H1 (cell line): ENCODE data around the gene ACSL3. TPM values are rescaled to one million over a fixed set of nuclear protein-coding genes. Genes with fewer than 3 reads are reported as not detected.
A peak's percentile ranks its signal among the peaks of the same experiment; 100 is the strongest.

Source experiments
- CTCF ChIA-PET: fragments of 300-600 bp; sonication (Branson Sonifier 250); formaldehyde crosslinking; loops from one replicate; lab custom pipeline; 2021; ENCODE audit not compliant: partially characterized antibody; lab: Charles Lee
- POLR2A ChIA-PET: fragments of 300-600 bp; sonication (Branson Sonifier 250); formaldehyde crosslinking; loops from one replicate; lab custom pipeline; 2021; ENCODE audit warnings: inconsistent platforms; ENCODE audit not compliant: partially characterized antibody; lab: Charles Lee
- DNase-seq, 2 experiments: peaks; one replicate each; pipeline versions ENCODE4 v3.0.0 to v3.0.0-alpha.2; 2010 to 2022; ENCODE audit warnings: low spot score in 2 of 2, low read depth in 1 of 2, mixed read lengths in 1 of 2
- FAIRE-seq: peaks from 2 replicates; lab custom pipeline; 2011; peaks lifted over from hg19 to GRCh38; lab: Jason Lieb, UNC
- H2AFZ ChIP-seq: 2 replicates; pipeline ENCODE4 v1.8.1; 2012; ENCODE audit warnings: low read length, inconsistent platforms
- H2AK5ac ChIP-seq: 2 replicates; pipeline ENCODE4 v1.6.1; 2013; ENCODE audit warnings: low read depth, low read length
- H2BK120ac ChIP-seq: replicated peaks from 2 replicates; pipeline ENCODE3; 2013; ENCODE audit warnings: low read depth, low read length, inconsistent platforms
- H2BK12ac ChIP-seq: 2 replicates; pipeline ENCODE4 v1.6.1; 2013; ENCODE audit warnings: low read depth, low read length
- H2BK15ac ChIP-seq: 2 replicates; pipeline ENCODE4 v1.6.1; 2013; ENCODE audit warnings: low read length
- H2BK20ac ChIP-seq: 2 replicates; pipeline ENCODE4 v1.6.1; 2013; ENCODE audit warnings: low read length
- H2BK5ac ChIP-seq: 2 replicates; pipeline ENCODE4 v1.6.1; 2013; ENCODE audit warnings: low read depth, low read length
- H3K14ac ChIP-seq: 2 replicates; pipeline ENCODE4 v1.6.1; 2013; ENCODE audit warnings: inconsistent platforms; ENCODE audit not compliant: insufficient read length
- H3K18ac ChIP-seq: 2 replicates; pipeline ENCODE4 v1.6.1; 2013; ENCODE audit warnings: low read length; ENCODE audit errors: extremely low read depth
- H3K23ac ChIP-seq: 2 replicates; pipeline ENCODE4 v1.6.1; 2013; ENCODE audit warnings: inconsistent platforms; ENCODE audit not compliant: insufficient read length
- H3K23me2 ChIP-seq: 2 replicates; pipeline ENCODE4 v1.6.1; 2013; ENCODE audit warnings: low read depth, low read length
- H3K27ac ChIP-seq: 2 replicates; pipeline ENCODE4 v1.6.1; 2011; ENCODE audit warnings: low read depth, low read length, inconsistent platforms
- H3K27me3 ChIP-seq, 4 experiments: replicated peaks in 1 of 4; 1 replicate in 1 of 4; 2 replicates in 3 of 4; pipeline versions ENCODE4 v1.6.1 to v1.8.1; 2011 to 2013; ENCODE audit warnings: low read length in 3 of 4, mild to moderate bottlenecking in 3 of 4, inconsistent platforms in 2 of 4, mixed read lengths in 2 of 4, moderate library complexity in 1 of 4; ENCODE audit not compliant: control insufficient read depth in 3 of 4, insufficient read depth in 3 of 4; ENCODE audit errors: extremely low read depth in 1 of 4
- H3K36me3 ChIP-seq, 4 experiments: 2 replicates each; pipeline versions ENCODE4 v1.6.1 to v1.8.1; 2011 to 2013; ENCODE audit warnings: mild to moderate bottlenecking in 4 of 4, low read length in 3 of 4, moderate library complexity in 2 of 4, control low read depth in 1 of 4, inconsistent platforms in 1 of 4; ENCODE audit not compliant: insufficient read depth in 4 of 4, control insufficient read depth in 2 of 4
- H3K4ac ChIP-seq: replicated peaks from 2 replicates; pipeline ENCODE3; 2013; ENCODE audit warnings: low read length, low read depth, mixed read lengths, inconsistent platforms; ENCODE audit not compliant: insufficient read length
- H3K4me1 ChIP-seq, 4 experiments: replicated peaks in 1 of 4; 1 replicate in 1 of 4; 2 replicates in 3 of 4; pipeline versions ENCODE4 v1.6.1 to v1.8.1; 2011 to 2013; ENCODE audit warnings: low read length in 3 of 4, inconsistent platforms in 2 of 4, mixed read lengths in 1 of 4; ENCODE audit not compliant: insufficient read depth in 4 of 4, control insufficient read depth in 3 of 4
- H3K4me2 ChIP-seq, 2 experiments: 2 replicates each; pipeline versions ENCODE4 v1.6.1 to v1.8.1; 2011 to 2013; ENCODE audit warnings: low read depth in 2 of 2, low read length in 2 of 2, control low read depth in 1 of 2, inconsistent platforms in 1 of 2, mild to moderate bottlenecking in 1 of 2; ENCODE audit not compliant: insufficient read depth in 1 of 2
- H3K4me3 ChIP-seq, 4 experiments: fragments of 200-600, 300-600 bp in 1 of 4; sonication (generic), shearing (Covaris generic), sonication (Bioruptor Twin) in 1 of 4; 2 replicates each; pipeline versions ENCODE4 v1.5.1 to v1.8.1; 2011 to 2016; ENCODE audit warnings: low read length in 4 of 4, low read depth in 3 of 4, control low read depth in 2 of 4, inconsistent platforms in 2 of 4, mild to moderate bottlenecking in 2 of 4, mixed read lengths in 1 of 4, moderate library complexity in 1 of 4; ENCODE audit not compliant: insufficient read depth in 2 of 4; ENCODE audit errors: extremely low read depth in 1 of 4
- H3K56ac ChIP-seq: replicated peaks from 2 replicates; pipeline ENCODE3; 2013; ENCODE audit warnings: low read depth, mild to moderate bottlenecking, mixed read lengths, low read length, inconsistent platforms; ENCODE audit not compliant: insufficient read length
- H3K79me1 ChIP-seq: 2 replicates; pipeline ENCODE4 v1.6.1; 2013; ENCODE audit warnings: low read depth, low read length, control low read depth
- H3K79me2 ChIP-seq, 2 experiments: 2 replicates each; pipeline versions ENCODE4 v1.6.1 to v1.8.1; 2012 to 2013; ENCODE audit warnings: low read length in 2 of 2, mild to moderate bottlenecking in 2 of 2, inconsistent platforms in 1 of 2; ENCODE audit not compliant: insufficient read depth in 2 of 2, control insufficient read depth in 1 of 2
- H3K9ac ChIP-seq, 4 experiments: replicated peaks in 1 of 4; 1 replicate in 1 of 4; 2 replicates in 3 of 4; pipeline versions ENCODE4 v1.6.1 to v1.8.1; 2011 to 2013; ENCODE audit warnings: low read depth in 3 of 4, low read length in 3 of 4, control low read depth in 2 of 4, mild to moderate bottlenecking in 2 of 4, moderate library complexity in 2 of 4, inconsistent platforms in 1 of 4; ENCODE audit errors: extremely low read depth in 1 of 4
- H3K9me3 ChIP-seq, 2 experiments: 2 replicates each; pipeline versions ENCODE4 v1.6.1 to v1.8.1; 2012 to 2013; ENCODE audit warnings: mild to moderate bottlenecking in 2 of 2, moderate library complexity in 2 of 2, control low read depth in 1 of 2, inconsistent platforms in 1 of 2, low read depth in 1 of 2, low read length in 1 of 2, mixed read lengths in 1 of 2; ENCODE audit not compliant: insufficient read depth in 2 of 2
- H4K20me1 ChIP-seq, 2 experiments: replicated peaks in 1 of 2; 2 replicates each; pipeline versions ENCODE3 to v1.8.1; 2011 to 2013; ENCODE audit warnings: inconsistent platforms in 2 of 2, low read length in 2 of 2, mild to moderate bottlenecking in 1 of 2; ENCODE audit not compliant: insufficient read depth in 2 of 2, control insufficient read depth in 1 of 2
- H4K5ac ChIP-seq: 2 replicates; pipeline ENCODE4 v1.6.1; 2013; ENCODE audit warnings: low read length, low read depth, mixed read lengths, inconsistent platforms; ENCODE audit not compliant: insufficient read length
- H4K8ac ChIP-seq: 2 replicates; pipeline ENCODE4 v1.8.0; 2013; ENCODE audit warnings: mild to moderate bottlenecking, moderate library complexity, low read length, inconsistent platforms; ENCODE audit not compliant: insufficient read depth; ENCODE audit errors: extremely low read depth
- H4K91ac ChIP-seq: replicated peaks from 2 replicates; pipeline ENCODE3; 2013; ENCODE audit warnings: low read length, mixed read lengths, inconsistent platforms; ENCODE audit not compliant: insufficient read length
- BRCA1 ChIP-seq: IDR thresholded peaks from 2 replicates; pipeline ENCODE4 v1.6.1; 2012; ENCODE audit warnings: low read depth, low read length, improper control_type of control experiment
- EZH2 ChIP-seq: fragments of 200-600 bp; sonication (generic); IDR thresholded peaks from 2 replicates; pipeline ENCODE4 v1.7.1; 2012; ENCODE audit warnings: low read depth, mild to moderate bottlenecking, moderate library complexity, low read length, inconsistent platforms; ENCODE audit not compliant: severe bottlenecking
- FOSL1 ChIP-seq: IDR thresholded peaks from 2 replicates; pipeline ENCODE4 v1.6.1; 2011; ENCODE audit warnings: mild to moderate bottlenecking, low read depth, low read length, moderate library complexity; ENCODE audit not compliant: insufficient read depth
- GABPA ChIP-seq: IDR thresholded peaks from 2 replicates; pipeline ENCODE4 v1.6.1; 2011; ENCODE audit warnings: mild to moderate bottlenecking, low read length, moderate library complexity, borderline replicate concordance; ENCODE audit not compliant: insufficient read depth
- WGBS, 2 experiments: shearing (Covaris generic) in 1 of 2; methylation state at CpG; one replicate each; pipeline versions ENCODE4 v1.1.6 to v1.1.7; 2013 to 2015; ENCODE audit warnings: low lambda C conversion rate in 2 of 2, mixed read lengths in 2 of 2, inconsistent platforms in 1 of 2, low coverage in 1 of 2, missing lambda C conversion rate in 1 of 2; ENCODE audit not compliant: insufficient replicate concordance in 2 of 2, insufficient coverage in 1 of 2, insufficient read length in 1 of 2; ENCODE audit errors: extremely low coverage in 1 of 2, missing lambda C conversion rate in 1 of 2; 5-methylcytosine and 5-hydroxymethylcytosine counted together
- polyA plus RNA-seq, 7 experiments: library from polyadenylated mRNA; depleted of rRNA in 3 of 7; stranded (reverse) in 5 of 7; unstranded in 2 of 7; fragments of >200 nt in 5 of 7; fragments of 200-250 nt in 2 of 7; gene quantifications; 1 replicate in 5 of 7; 2 replicates in 1 of 7; 4 replicates in 1 of 7; pipeline versions ENCODE4 v1.2.1 to v1.2.3, GENCODE V29; 2011 to 2013; ENCODE audit warnings: missing spikeins in 2 of 7, mixed read lengths in 2 of 7
- total RNA-seq: library from RNA; stranded (reverse); fragmentation: NEBNext Ultra II Directional; extraction: Animal tissue kit (Norgen Biotek cat#: 25700); gene quantifications from 2 replicates; pipeline ENCODE4 v1.2.1, GENCODE V29; 2021

The ACSL3 gene
- total and polyA plus RNA-seq, 2 of the 8 experiments (the other 6 are each of a cell fraction or from before 2014, with no cell fraction given) = 37.5 to 98.1 TPM

GRCh38 chr2:222865301-222865700, 4.5 kb downstream of the ACSL3 start:
- CTCF ChIA-PET = interaction anchor here (0.5 to 4.0 kb wide), 8 partner anchors 18 to 158 kb away, joined by 3 to 16 read pairs (median 4); no protein-coding TSS in a partner anchor
- H4K20me1 ChIP-seq = peaks cover 26 to 39% of the 10 kb centered on the region in 2 experiments
- no peak overlapping the region for H3K27ac ChIP-seq

More at GRCh38 chr2:222865301-222865700, 4.5 kb downstream of the ACSL3 start:
- WGBS, 2 experiments = 60% methylated on average over 2 of the region's 2 CpGs; no CpG with 5 or more reads in 1 of the 2 experiments
- H2AK5ac ChIP-seq = no peak overlapping the region
- H3K18ac ChIP-seq = no peak overlapping the region
- no peak overlapping the region for H4K91ac ChIP-seq
- H3K23me2 ChIP-seq = peaks cover 8% of the 10 kb centered on the region; the same call in 1 of the 2 replicates
- H3K4me3 ChIP-seq = no peak overlapping the region
- POLR2A ChIA-PET = interaction anchor here (0.8 to 2.0 kb wide), 4 partner anchors 11 to 211 kb away, joined by 3 to 6 read pairs (median 4); no protein-coding TSS in a partner anchor
- H3K4me1 ChIP-seq = peaks cover 12 to 19% (median 16%) of the 10 kb centered on the region in 4 experiments
- no peak overlapping the region for H2BK20ac ChIP-seq
- no peaks in the 10 kb centered on the region for H3K36me3 ChIP-seq
- H2BK12ac ChIP-seq = no peak overlapping the region
- H3K27me3 ChIP-seq = no peaks in the 10 kb centered on the region
- no peak overlapping the region for H3K14ac ChIP-seq
- no peak overlapping the region for H3K4me2 ChIP-seq
- H3K79me1 ChIP-seq = peaks cover 4% of the 10 kb centered on the region; the same call in 1 of the 2 replicates
- peaks cover 47 to 93% of the 10 kb centered on the region in 2 experiments for H3K79me2 ChIP-seq
- no peak overlapping the region for H3K4ac ChIP-seq
- FAIRE-seq (no peak), DNase-seq (no peak)
- H4K8ac ChIP-seq = no peak overlapping the region
- no peak overlapping the region for H3K56ac ChIP-seq
- H3K9me3 ChIP-seq = no peaks in the 10 kb centered on the region
- no peak overlapping the region for H2BK120ac ChIP-seq
- H2BK5ac ChIP-seq = peak overlapping the region; percentile 47; the same call in 1 of the 2 replicates
- no peak overlapping the region for H3K23ac ChIP-seq
- H3K9ac ChIP-seq = no peak overlapping the region
- H4K5ac ChIP-seq = no peak overlapping the region
- no peak overlapping the region for H2AFZ ChIP-seq
- H2BK15ac ChIP-seq = no peak overlapping the region
- TF ChIP-seq FOSL1 = no peak
- no peak for TF ChIP-seq GABPA
- TF ChIP-seq EZH2 = no peak
- no peak for TF ChIP-seq BRCA1
